ENCODE data around the gene PTPRN2. TPM values are rescaled to one million over a fixed set of nuclear protein-coding genes. Genes with fewer than 3 reads are reported as not detected.

Gene PTPRN2
- total RNA-seq, 1 experiment from 2014 or later: 1.1 TPM

GRCh38 chr7:158550394-158550700, 37.3 kb downstream of the PTPRN2 start:
- Histone ChIP-seq H3K27ac (ENCODE audit: low read length) (no peak overlapping the region), H3K36me3 (ENCODE audit: control insufficient read depth, insufficient read depth, low read length) (no peaks in the 10 kb centered on the region), H3K27me3 (ENCODE audit: control insufficient read depth, insufficient read depth, low read length) (no peaks in the 10 kb centered on the region; the same call in 1 of the 2 replicates), H3K9me3 (ENCODE audit: control insufficient read depth, insufficient read depth, low read depth, low read length) (no peaks in the 10 kb centered on the region), H3K4me1 (ENCODE audit: control insufficient read depth, insufficient read depth, low read length) (no peaks in the 10 kb centered on the region), H3K4me3 (ENCODE audit: low read depth in 2 of 2, low read length in 2 of 2) (no peak overlapping the region)
- in situ Hi-C loops (cut with HindIII; ENCODE audit: low pct_unique_long_range_greater_than_20kb, low sequenced_read_pairs) (no loop called here), intact Hi-C loops (cut with micrococcal nuclease; ENCODE audit: unreplicated experiment) (no loop called here)
- no peak for ATAC-seq
- no peak for DNase-seq (ENCODE audit: low read depth, low spot score)
- no peak for TF ChIP-seq SIN3A (IDR thresholded peaks at IDR 0.05; ENCODE audit: borderline replicate concordance, insufficient read depth, low read depth, low read length)
- no peak for TF ChIP-seq REST (IDR thresholded peaks at IDR 0.05; ENCODE audit: insufficient read depth in 1 of 2, low read depth in 2 of 2, low read length in 1 of 2)
- no peak for TF ChIP-seq POLR2AphosphoS5 (IDR thresholded peaks at IDR 0.05; ENCODE audit: low read depth, low read length)
- no peak for TF ChIP-seq CTCF (IDR thresholded peaks at IDR 0.05)
- ChIA-PET POLR2A (no interaction called here), CTCF (no interaction called here)
- BruUV-seq (replicated peaks): no TSS peak

- ATAC-seq (no peak), DNase-seq (ENCODE audit: low read depth, low spot score) (no peak)
- H3K4me1 ChIP-seq (ENCODE audit: control insufficient read depth, insufficient read depth, low read length): no peaks in the 10 kb centered on the region
- no peak overlapping the region for H3K27ac ChIP-seq (ENCODE audit: low read length)
- no peaks in the 10 kb centered on the region for H3K9me3 ChIP-seq (ENCODE audit: control insufficient read depth, insufficient read depth, low read depth, low read length)
- no peaks in the 10 kb centered on the region; the same call in 1 of the 2 replicates for H3K27me3 ChIP-seq (ENCODE audit: control insufficient read depth, insufficient read depth, low read length)
- no TSS peak for BruUV-seq (replicated peaks)
- in situ Hi-C loops (cut with HindIII; ENCODE audit: low pct_unique_long_range_greater_than_20kb, low sequenced_read_pairs): no loop called here
- POLR2A ChIA-PET: no interaction called here
- no peak overlapping the region for H3K4me3 ChIP-seq (ENCODE audit: low read depth in 2 of 2, low read length in 2 of 2)
- intact Hi-C loops (cut with micrococcal nuclease; ENCODE audit: unreplicated experiment): no loop called here
- TF ChIP-seq TCF7L2 (IDR thresholded peaks at IDR 0.05; ENCODE audit: low read depth, low read length) (no peak), CTCF (IDR thresholded peaks at IDR 0.05) (no peak), POLR2AphosphoS5 (IDR thresholded peaks at IDR 0.05; ENCODE audit: low read depth, low read length) (no peak), SIN3A (IDR thresholded peaks at IDR 0.05; ENCODE audit: borderline replicate concordance, insufficient read depth, low read depth, low read length) (no peak), REST (IDR thresholded peaks at IDR 0.05; ENCODE audit: insufficient read depth in 1 of 2, low read depth in 2 of 2, low read length in 1 of 2) (no peak)
- H3K36me3 ChIP-seq (ENCODE audit: control insufficient read depth, insufficient read depth, low read length): no peaks in the 10 kb centered on the region
- CTCF ChIA-PET: no interaction called here
Measured at GRCh38 chr7:158549616-158550393, 37.8 kb downstream of the PTPRN2 start.
